CD4-positive, CD25-positive, alpha-beta regulatory T cell (primary cell): Measurements from ENCODE around the gene OPA1. TPM values are rescaled to one million over a fixed set of nuclear protein-coding genes. Genes with fewer than 3 reads are reported as not detected.
A peak's percentile ranks its signal among the peaks of the same experiment; 100 is the strongest.
"Not testable (repeated sequence)": the region's sequence is repeated elsewhere in the genome, so short reads cannot be mapped to it uniquely, and the experiment has no call there.

Experiments
- ATAC-seq, 2 donors: fragments of 150-1000 bp; cut with Tn5 transposase; one replicate each; pipeline ENCODE4 v1.10.0; 2021; ENCODE audit warnings: low read depth in 2 of 2, moderate number of reproducible peaks in 2 of 2, moderate library complexity in 1 of 2
- DNase-seq, 3 donors: peaks; one replicate each; pipeline versions ENCODE4 v3.0.0 to v3.0.0-alpha.2; 2012 to 2022; ENCODE audit warnings: mixed read lengths in 1 of 3
- H3K27ac ChIP-seq: one replicate; pipeline ENCODE4 v1.7.0; 2013; ENCODE audit warnings: mild to moderate bottlenecking, low read length; ENCODE audit not compliant: insufficient read depth, poor library complexity, severe bottlenecking
- H3K27me3 ChIP-seq: one replicate; pipeline ENCODE4 v1.7.0; 2013; ENCODE audit warnings: low read length; ENCODE audit not compliant: control insufficient read depth, insufficient read depth
- H3K36me3 ChIP-seq: one replicate; pipeline ENCODE4 v1.7.0; 2013; ENCODE audit warnings: mild to moderate bottlenecking, low read length, moderate library complexity; ENCODE audit not compliant: control insufficient read depth, insufficient read depth
- H3K4me1 ChIP-seq: 2 replicates; pipeline ENCODE4 v1.7.0; 2013; ENCODE audit warnings: mild to moderate bottlenecking, low read length; ENCODE audit not compliant: insufficient read depth, control insufficient read depth, poor library complexity, severe bottlenecking
- H3K4me3 ChIP-seq: one replicate; pipeline ENCODE4 v1.7.0; 2013; ENCODE audit warnings: low read depth, mild to moderate bottlenecking, low read length, moderate library complexity
- H3K9me3 ChIP-seq, 2 experiments: 1 replicate in 1 of 2; 2 replicates in 1 of 2; pipeline ENCODE4 v1.7.0; 2013; ENCODE audit warnings: low read length in 2 of 2, mild to moderate bottlenecking in 1 of 2, moderate library complexity in 1 of 2; ENCODE audit not compliant: control insufficient read depth in 2 of 2
- H3K27ac Mint-ChIP-seq, 3 donors: one replicate each; pipeline ENCODE4 v1.8.0; 2020 to 2022; ENCODE audit warnings: mild to moderate bottlenecking in 3 of 3, mixed read lengths in 3 of 3, moderate library complexity in 2 of 3
- H3K27me3 Mint-ChIP-seq: one replicate; pipeline ENCODE4 v1.8.0; 2022; ENCODE audit warnings: mild to moderate bottlenecking, mixed read lengths
- H3K36me3 Mint-ChIP-seq: one replicate; pipeline ENCODE4 v1.8.0; 2020; ENCODE audit warnings: mixed read lengths
- H3K4me1 Mint-ChIP-seq, 4 donors: one replicate each; pipeline ENCODE4 v1.8.0; 2020 to 2022; ENCODE audit warnings: mixed read lengths in 4 of 4, mild to moderate bottlenecking in 1 of 4
- H3K4me3 Mint-ChIP-seq, 4 donors: one replicate each; pipeline ENCODE4 v1.8.0; 2020 to 2022; ENCODE audit warnings: mild to moderate bottlenecking in 4 of 4, mixed read lengths in 4 of 4, moderate library complexity in 3 of 4
- H3K9me3 Mint-ChIP-seq, 7 donors: one replicate each; pipeline ENCODE4 v1.8.0; 2020 to 2022; ENCODE audit warnings: mixed read lengths in 7 of 7, mild to moderate bottlenecking in 3 of 7, moderate library complexity in 2 of 7
- polyA plus RNA-seq, 4 donors: library from polyadenylated mRNA; unstranded; fragments of 300-500 nt; fragmentation: Illumina TruSeq; gene quantifications; one replicate each; pipeline ENCODE4 v1.2.3, GENCODE V29; 2021
- total RNA-seq: library from RNA; stranded (reverse); gene quantifications from one replicate; pipeline ENCODE4 v1.2.3, GENCODE V29; 2022

OPA1 gene
- total and polyA plus RNA-seq, 5 donors from 2014 or later: 20.3 to 57.4 (median 22.9) TPM

DNA sequence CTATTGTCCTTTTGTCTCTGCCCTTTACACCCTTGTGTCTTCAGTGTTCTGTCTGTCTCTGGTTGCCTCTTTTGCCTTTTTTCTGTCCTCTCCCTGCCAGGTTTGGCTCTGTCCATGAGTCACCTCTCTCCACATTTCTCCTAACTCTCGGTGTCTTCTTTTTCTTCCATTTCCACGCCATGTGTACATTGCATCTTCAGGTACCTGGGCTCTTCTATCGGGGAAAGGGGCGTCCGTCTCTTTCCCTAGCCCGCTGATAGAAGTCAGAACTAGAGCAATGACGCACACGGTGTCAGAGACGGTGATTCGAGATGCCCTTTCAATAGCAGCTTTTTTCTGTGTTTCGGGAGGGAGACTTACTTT lies 641 bp downstream of the OPA1 start:
- Mint-ChIP-seq H3K4me3 (peak overlapping the region; percentile 95 to 99 (median 97)), H3K27me3 (no peaks in the 10 kb centered on the region), H3K36me3 (peaks cover 23% of the 10 kb centered on the region), H3K9me3 (peaks cover 0 to 3% (median 0%) of the 10 kb centered on the region in 7 donors), H3K4me1 (peaks cover 33 to 73% (median 55%) of the 10 kb centered on the region in 4 donors), H3K27ac (peak overlapping the region; percentile 96 to 99 (median 98))
- Histone ChIP-seq H3K27ac (peak overlapping the region; percentile 82), H3K4me1 (peaks cover 23% of the 10 kb centered on the region), H3K27me3 (no peaks in the 10 kb centered on the region), H3K9me3 (no peaks in the 10 kb centered on the region), H3K36me3 (peaks cover 20% of the 10 kb centered on the region), H3K4me3 (peak overlapping the region; percentile 100)
- DNase-seq (peak; percentile 21 to 69 (median 48)), ATAC-seq (peak; percentile 17 to 32)

DNA sequence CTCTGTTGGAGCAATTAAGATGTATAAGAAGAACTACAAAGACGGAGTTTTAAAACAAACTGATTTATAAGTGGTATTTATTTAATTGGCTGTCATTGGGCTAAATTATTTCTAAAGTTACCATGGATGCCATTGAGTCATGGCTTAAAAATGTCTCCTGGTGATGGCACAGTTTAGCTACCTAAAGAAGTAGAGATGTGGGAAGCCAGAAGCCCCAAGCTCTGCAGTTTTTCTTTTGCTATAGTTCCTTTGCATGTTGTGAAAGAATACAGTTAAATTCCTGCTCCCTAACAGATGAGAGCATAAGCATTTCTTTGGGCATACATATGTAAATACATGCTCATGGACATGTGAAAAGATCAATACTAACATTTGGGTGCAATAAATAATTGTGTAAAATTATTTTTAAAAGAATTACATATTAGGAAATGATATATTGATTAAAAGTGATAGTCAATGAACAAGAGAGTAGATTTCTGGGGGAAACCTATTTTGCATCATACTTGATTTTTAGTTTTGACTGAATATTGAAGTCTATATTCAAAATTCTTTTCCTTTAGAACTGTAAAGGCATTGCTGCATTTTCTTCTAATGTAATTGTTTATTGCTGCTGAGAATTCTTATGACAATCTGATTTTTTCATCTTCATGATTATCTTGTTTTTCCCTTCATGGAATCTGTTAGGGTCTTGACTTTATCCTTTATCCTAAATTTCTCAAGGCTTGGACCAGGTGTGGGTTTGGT lies 2.1 kb downstream of the OPA1 start:
- peaks cover 0 to 3% (median 0%) of the 10 kb centered on the region in 7 donors for H3K9me3 Mint-ChIP-seq
- peak overlapping the region in 2 of 3 donors; percentile 66 to 98 for H3K27ac Mint-ChIP-seq
- peak overlapping the region; percentile 90 to 98 (median 96) for H3K4me3 Mint-ChIP-seq
- Histone ChIP-seq H3K27me3 (no peaks in the 10 kb centered on the region), H3K9me3 (no peaks in the 10 kb centered on the region), H3K4me3 (peak overlapping the region; percentile 29), H3K4me1 (peaks cover 28% of the 10 kb centered on the region), H3K36me3 (peaks cover 24% of the 10 kb centered on the region), H3K27ac (peak overlapping the region; percentile 18)
- DNase-seq (no peak), ATAC-seq (no peak)
- H3K4me1 Mint-ChIP-seq: peaks cover 43 to 85% (median 62%) of the 10 kb centered on the region in 4 donors
- no peaks in the 10 kb centered on the region for H3K27me3 Mint-ChIP-seq
- H3K36me3 Mint-ChIP-seq: peaks cover 18% of the 10 kb centered on the region

DNA sequence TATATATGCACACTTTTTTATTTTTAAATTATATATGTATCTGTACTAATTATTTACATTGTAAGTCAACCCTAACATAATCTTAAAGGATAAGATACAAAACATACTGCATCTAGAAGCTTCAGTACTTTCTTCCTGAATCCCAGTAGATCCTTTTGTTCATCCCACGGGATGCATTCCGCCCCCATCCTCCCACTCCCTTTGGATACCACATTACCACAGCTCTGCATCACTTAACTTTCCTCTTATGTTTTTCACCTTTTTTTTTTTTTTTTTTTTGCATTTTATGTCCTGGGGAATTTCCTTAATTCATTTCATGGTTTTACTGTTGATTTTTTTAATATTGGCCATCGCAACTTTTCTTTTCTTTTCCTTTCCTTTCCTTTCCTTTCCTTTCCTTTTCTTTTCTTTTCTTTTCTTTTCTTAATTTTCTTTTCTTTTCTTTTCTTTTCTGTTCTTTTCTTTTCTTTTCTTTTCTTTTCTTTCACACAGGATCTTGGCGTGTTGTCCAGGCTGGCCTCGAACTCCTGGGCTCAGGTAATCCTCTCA lies 3.0 kb downstream of the OPA1 start:
- peak overlapping the region in 2 of 4 donors; percentile 90 to 96 for H3K4me3 Mint-ChIP-seq
- no peak for DNase-seq

DNA sequence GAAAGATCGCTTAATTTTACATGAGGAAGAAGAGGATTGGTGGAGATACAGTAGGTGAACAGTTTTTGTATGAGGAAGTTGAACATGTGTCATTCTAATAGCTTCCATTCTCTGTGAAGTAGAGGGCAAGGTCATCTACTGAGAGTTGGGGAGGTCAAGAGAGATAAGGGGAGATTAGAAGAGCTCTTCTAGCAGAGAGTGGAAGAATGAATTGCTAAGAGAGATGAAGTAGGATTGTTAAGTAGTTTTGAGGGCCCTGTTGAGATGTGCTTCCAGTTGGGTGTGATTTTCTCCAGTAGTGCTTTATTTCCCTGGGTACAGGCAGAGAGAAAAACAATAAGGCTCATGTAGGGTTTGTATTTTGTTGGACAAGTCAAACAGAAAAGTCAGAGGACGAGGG lies 5.2 kb downstream of the OPA1 start:
- no peak for DNase-seq
- no peak overlapping the region for H3K4me3 ChIP-seq
- H3K9me3 ChIP-seq: no peaks in the 10 kb centered on the region
- no peaks in the 10 kb centered on the region for H3K27me3 ChIP-seq
- Mint-ChIP-seq H3K4me1 (peaks cover 48 to 78% (median 62%) of the 10 kb centered on the region in 4 donors), H3K9me3 (peaks cover 0 to 2% (median 0%) of the 10 kb centered on the region in 7 donors), H3K27ac (peak overlapping the region in 1 of 3 donors; percentile 78), H3K27me3 (no peaks in the 10 kb centered on the region), H3K36me3 (peaks cover 17% of the 10 kb centered on the region), H3K4me3 (peak overlapping the region in 1 of 4 donors; percentile 9)
- ATAC-seq: no peak
- H3K36me3 ChIP-seq: peaks cover 24% of the 10 kb centered on the region
- H3K27ac ChIP-seq: no peak overlapping the region
- peaks cover 17% of the 10 kb centered on the region for H3K4me1 ChIP-seq

More for the DNA sequence above, 3.0 kb downstream of the OPA1 start:
- peaks cover 28% of the 10 kb centered on the region for H3K4me1 ChIP-seq
- Mint-ChIP-seq H3K27ac (peak overlapping the region in 1 of 3 donors; percentile 98), H3K27me3 (no peaks in the 10 kb centered on the region), H3K9me3 (peaks cover 0 to 3% (median 0%) of the 10 kb centered on the region in 7 donors), H3K36me3 (peaks cover 17% of the 10 kb centered on the region), H3K4me1 (peaks cover 44 to 86% (median 67%) of the 10 kb centered on the region in 4 donors)
- peak overlapping the region; percentile 29 for H3K4me3 ChIP-seq
- ATAC-seq: no peak
- H3K36me3 ChIP-seq: peaks cover 24% of the 10 kb centered on the region
- no peaks in the 10 kb centered on the region for H3K27me3 ChIP-seq
- H3K9me3 ChIP-seq: no peaks in the 10 kb centered on the region
- H3K27ac ChIP-seq: no peak overlapping the region

GRCh38 chr3:193599393-193599792 lies 6.4 kb downstream of the OPA1 start:
- Mint-ChIP-seq H3K4me3 (no peak overlapping the region), H3K36me3 (peaks cover 17% of the 10 kb centered on the region), H3K4me1 (peaks cover 42 to 71% (median 55%) of the 10 kb centered on the region in 4 donors), H3K27me3 (no peaks in the 10 kb centered on the region), H3K27ac (peak overlapping the region in 1 of 3 donors; percentile 49), H3K9me3 (no peaks in the 10 kb centered on the region)
- Histone ChIP-seq H3K9me3 (no peaks in the 10 kb centered on the region), H3K4me1 (peaks cover 11% of the 10 kb centered on the region), H3K4me3 (no peak overlapping the region), H3K27me3 (no peaks in the 10 kb centered on the region), H3K36me3 (peaks cover 24% of the 10 kb centered on the region), H3K27ac (no peak overlapping the region)
- ATAC-seq: no peak
- no peak for DNase-seq

DNA sequence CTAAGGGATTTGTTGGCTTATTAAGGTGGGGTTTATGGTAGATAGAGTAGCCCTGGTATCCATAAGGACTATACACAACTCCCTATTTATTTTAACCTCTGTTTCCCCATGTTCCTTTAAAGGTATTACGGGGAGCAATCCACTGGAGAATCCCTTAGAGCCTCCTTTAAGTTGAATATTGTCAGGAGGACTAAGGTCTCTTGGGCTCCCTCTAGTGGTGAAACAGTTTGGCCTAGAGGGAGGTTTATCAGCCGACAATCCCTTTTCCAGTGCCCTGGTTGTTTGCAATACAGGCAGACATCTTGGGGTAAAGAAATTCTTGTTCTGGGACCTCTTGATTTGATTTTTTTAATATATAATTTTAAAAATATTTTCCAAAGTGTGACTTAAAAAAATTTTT lies 12.9 kb downstream of the OPA1 start:
- Mint-ChIP-seq H3K27me3 (no peaks in the 10 kb centered on the region), H3K36me3 (peaks cover 13% of the 10 kb centered on the region), H3K27ac (peak overlapping the region in 1 of 3 donors; percentile 38), H3K4me3 (no peak overlapping the region), H3K9me3 (peaks cover 0 to 3% (median 1%) of the 10 kb centered on the region in 7 donors), H3K4me1 (peaks cover 13 to 51% (median 34%) of the 10 kb centered on the region in 4 donors)
- ATAC-seq: peak; percentile 53 to 66
- DNase-seq: peak; percentile 38 to 67 (median 55)
- Histone ChIP-seq H3K27me3 (no peaks in the 10 kb centered on the region), H3K4me3 (no peak overlapping the region), H3K27ac (no peak overlapping the region), H3K9me3 (no peaks in the 10 kb centered on the region), H3K4me1 (no peaks in the 10 kb centered on the region), H3K36me3 (no peaks in the 10 kb centered on the region)

- Mint-ChIP-seq H3K4me1 (peaks cover 7 to 47% (median 29%) of the 10 kb centered on the region in 4 donors), H3K36me3 (peaks cover 13% of the 10 kb centered on the region)
- ATAC-seq, H3K27me3 Mint-ChIP-seq, DNase-seq, H3K27ac ChIP-seq, H3K36me3 ChIP-seq, H3K9me3 ChIP-seq, H3K27me3 ChIP-seq, H3K9me3 Mint-ChIP-seq, H3K4me1 ChIP-seq, H3K4me3 ChIP-seq, H3K27ac Mint-ChIP-seq, H3K4me3 Mint-ChIP-seq: not testable (repeated sequence)
These were observed 13.9 kb downstream of the OPA1 start for GRCh38 chr3:193606892-193607291.
